GM12864 (cell line): ENCODE measurements around the gene GDAP1L1.

ENCODE experiments used
- DNase-seq: peaks from one replicate; pipeline ENCODE4 v3.0.0-alpha.2; 2011; ENCODE audit warnings: low read depth
- H3K4me3 ChIP-seq: 2 replicates; pipeline ENCODE4 v1.5.1; 2011; ENCODE audit warnings: mild to moderate bottlenecking, low read depth, low read length, control low read depth
- CTCF ChIP-seq: IDR thresholded peaks from 2 replicates; pipeline ENCODE4 v1.5.1; 2011; ENCODE audit warnings: low read depth, mild to moderate bottlenecking, moderate library complexity, low read length, control low read depth, inconsistent platforms; ENCODE audit errors: missing control alignments

GDAP1L1 gene

DNA sequence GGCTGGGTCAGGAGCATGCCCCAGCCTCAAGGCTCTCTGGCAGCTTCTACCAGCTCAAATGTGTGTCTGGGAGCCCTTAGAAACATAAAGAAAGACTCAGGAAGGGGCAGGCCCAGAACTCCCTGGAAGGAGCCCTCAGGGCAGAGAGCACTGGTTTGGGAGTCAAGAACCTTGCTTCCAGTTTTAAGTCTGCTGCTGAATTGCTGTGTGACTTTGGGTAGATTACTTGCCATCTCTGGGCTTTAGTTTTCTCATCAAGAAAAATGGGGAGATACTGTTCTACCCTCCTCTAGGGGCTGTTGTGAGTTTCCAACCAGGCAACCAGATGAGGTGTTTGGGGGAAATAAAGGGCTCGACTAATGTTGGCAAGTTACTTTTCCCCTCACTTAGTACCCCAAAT is 8.8 kb downstream of the GDAP1L1 start:
- TF ChIP-seq CTCF, result no peak
- no peak overlapping the region for H3K4me3 ChIP-seq
- DNase-seq, result no peak

- H3K4me3 ChIP-seq, result no peak overlapping the region
- TF ChIP-seq CTCF, result no peak
- no peak for DNase-seq
Measured at GRCh38 chr20:44256961-44257360, 9.9 kb downstream of the GDAP1L1 start.

GRCh38 chr20:44258226-44258890 is 11.2 kb downstream of the GDAP1L1 start:
- DNase-seq, result no peak
- H3K4me3 ChIP-seq, result no peak overlapping the region
- no peak for TF ChIP-seq CTCF

DNA sequence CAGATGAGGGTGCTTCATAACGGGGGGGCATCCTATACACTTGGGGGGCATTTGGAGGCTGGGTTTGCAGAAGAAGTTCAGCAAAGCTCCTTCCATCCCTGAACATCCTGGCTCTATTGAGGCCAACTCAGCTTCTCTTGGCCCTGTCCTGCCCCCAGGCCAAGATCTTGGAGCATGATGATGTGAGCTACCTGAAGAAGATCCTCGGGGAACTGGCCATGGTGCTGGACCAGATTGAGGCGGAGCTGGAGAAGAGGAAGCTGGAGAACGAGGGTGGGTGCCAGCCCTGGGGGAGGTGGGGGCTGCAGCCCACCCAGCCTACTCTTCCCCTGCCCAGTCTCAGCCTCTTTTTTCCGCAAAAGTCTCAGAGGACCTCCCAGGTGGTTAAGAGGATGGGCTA is 17.2 kb downstream of the GDAP1L1 start:
- no peak for TF ChIP-seq CTCF
- DNase-seq, result no peak
- H3K4me3 ChIP-seq, result no peak overlapping the region

DNA sequence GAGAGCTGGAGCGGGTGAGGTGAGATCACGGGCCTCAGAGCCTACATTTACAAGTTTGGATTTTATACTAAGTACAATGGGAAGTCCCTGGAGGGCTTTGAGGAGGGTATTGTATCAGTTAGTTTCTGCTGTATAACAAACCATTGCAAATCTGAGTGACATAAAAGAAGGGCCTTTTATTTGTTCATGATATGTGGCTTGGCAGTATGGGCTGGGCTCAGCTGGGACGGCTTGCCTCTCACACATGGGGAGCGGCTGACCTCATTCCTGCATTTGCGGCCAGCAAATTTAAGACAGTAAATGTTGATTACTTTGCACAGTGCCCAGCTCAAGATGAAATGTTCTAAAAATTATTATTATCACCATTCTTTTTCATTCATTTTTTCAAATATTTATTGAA is 21.7 kb downstream of the GDAP1L1 start:
- no peak for TF ChIP-seq CTCF
- no peak overlapping the region for H3K4me3 ChIP-seq
- no peak for DNase-seq

- TF ChIP-seq CTCF, result peak; percentile 54
- DNase-seq, result no peak
- H3K4me3 ChIP-seq, result no peak overlapping the region
Measured at GRCh38 chr20:44271915-44272663, 25.0 kb downstream of the GDAP1L1 start.
